Measurements from ENCODE around the gene CELA3B.
"Not testable (repeated sequence)": the region's sequence is repeated elsewhere in the genome, so short reads cannot be mapped to it uniquely, and the experiment has no call there.

The CELA3B gene

GRCh38 chr1:21944733-21945073 is 32.1 kb upstream of the CELA3B start:
- DNase-seq (ENCODE audit: low spot score): no peak

GRCh38 chr1:21946836-21947587 is 29.8 kb upstream of the CELA3B start:
- DNase-seq (ENCODE audit: low spot score): no peak

GRCh38 chr1:21950734-21951133 is 26.1 kb upstream of the CELA3B start:
- no peak for DNase-seq (ENCODE audit: low spot score)

- DNase-seq (ENCODE audit: low spot score): no peak
These were observed 25.5 kb upstream of the CELA3B start for GRCh38 chr1:21951226-21951870.

- no peak for DNase-seq (ENCODE audit: low spot score)
These were observed 23.9 kb upstream of the CELA3B start for GRCh38 chr1:21952786-21953520.

- DNase-seq (ENCODE audit: low spot score): no peak
These were observed 21.8 kb upstream of the CELA3B start for GRCh38 chr1:21955058-21955457.

- DNase-seq (ENCODE audit: low spot score): no peak
These were observed 21.1 kb upstream of the CELA3B start for GRCh38 chr1:21955501-21956281.

GRCh38 chr1:21956720-21957552 is 19.9 kb upstream of the CELA3B start:
- peak; percentile 28 for DNase-seq (ENCODE audit: low spot score)

GRCh38 chr1:21961337-21961736 is 15.5 kb upstream of the CELA3B start:
- DNase-seq (ENCODE audit: low spot score): no peak

- no peak for DNase-seq (ENCODE audit: low spot score)
These were observed 15.0 kb upstream of the CELA3B start for GRCh38 chr1:21961799-21962198.

- DNase-seq (ENCODE audit: low spot score): peak; percentile 71
These were observed 13.2 kb upstream of the CELA3B start for GRCh38 chr1:21963477-21964217.

GRCh38 chr1:21966247-21967000 is 10.4 kb upstream of the CELA3B start:
- DNase-seq (ENCODE audit: low spot score): no peak

GRCh38 chr1:21967216-21967615 is 9.6 kb upstream of the CELA3B start:
- DNase-seq (ENCODE audit: low spot score): not testable (repeated sequence)

GRCh38 chr1:21969066-21969465 is 7.8 kb upstream of the CELA3B start:
- not testable (repeated sequence) for DNase-seq (ENCODE audit: low spot score)

- DNase-seq (ENCODE audit: low spot score): not testable (repeated sequence)
These were observed 6.3 kb upstream of the CELA3B start for GRCh38 chr1:21970523-21970922.

- DNase-seq (ENCODE audit: low spot score): not testable (repeated sequence)
These were observed 3.8 kb upstream of the CELA3B start for GRCh38 chr1:21972973-21973441.

GRCh38 chr1:21973948-21974347 is 2.9 kb upstream of the CELA3B start:
- not testable (repeated sequence) for DNase-seq (ENCODE audit: low spot score)

GRCh38 chr1:21974699-21975098 is 2.1 kb upstream of the CELA3B start:
- not testable (repeated sequence) for DNase-seq (ENCODE audit: low spot score)

GRCh38 chr1:21975296-21975695 is 1.5 kb upstream of the CELA3B start:
- not testable (repeated sequence) for DNase-seq (ENCODE audit: low spot score)

GRCh38 chr1:21978209-21978608 is 1.4 kb downstream of the CELA3B start:
- not testable (repeated sequence) for DNase-seq (ENCODE audit: low spot score)
